GM12874 (cell line): ENCODE data around the gene ABHD17A.

Source experiments
- TF ChIP-seq, protein P1 (sequence below): IDR thresholded peaks from 2 replicates; pipeline ENCODE4 v1.5.1; 2011; ENCODE audit warnings: low read depth, mild to moderate bottlenecking, control low read depth, low read length, moderate library complexity; ENCODE audit not compliant: insufficient read depth

Gene ABHD17A

GRCh38 chr19:1904860-1905109 is 19.5 kb upstream of the ABHD17A start:
- TF ChIP-seq, protein P1, sequence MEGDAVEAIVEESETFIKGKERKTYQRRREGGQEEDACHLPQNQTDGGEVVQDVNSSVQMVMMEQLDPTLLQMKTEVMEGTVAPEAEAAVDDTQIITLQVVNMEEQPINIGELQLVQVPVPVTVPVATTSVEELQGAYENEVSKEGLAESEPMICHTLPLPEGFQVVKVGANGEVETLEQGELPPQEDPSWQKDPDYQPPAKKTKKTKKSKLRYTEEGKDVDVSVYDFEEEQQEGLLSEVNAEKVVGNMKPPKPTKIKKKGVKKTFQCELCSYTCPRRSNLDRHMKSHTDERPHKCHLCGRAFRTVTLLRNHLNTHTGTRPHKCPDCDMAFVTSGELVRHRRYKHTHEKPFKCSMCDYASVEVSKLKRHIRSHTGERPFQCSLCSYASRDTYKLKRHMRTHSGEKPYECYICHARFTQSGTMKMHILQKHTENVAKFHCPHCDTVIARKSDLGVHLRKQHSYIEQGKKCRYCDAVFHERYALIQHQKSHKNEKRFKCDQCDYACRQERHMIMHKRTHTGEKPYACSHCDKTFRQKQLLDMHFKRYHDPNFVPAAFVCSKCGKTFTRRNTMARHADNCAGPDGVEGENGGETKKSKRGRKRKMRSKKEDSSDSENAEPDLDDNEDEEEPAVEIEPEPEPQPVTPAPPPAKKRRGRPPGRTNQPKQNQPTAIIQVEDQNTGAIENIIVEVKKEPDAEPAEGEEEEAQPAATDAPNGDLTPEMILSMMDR = no peak

DNA sequence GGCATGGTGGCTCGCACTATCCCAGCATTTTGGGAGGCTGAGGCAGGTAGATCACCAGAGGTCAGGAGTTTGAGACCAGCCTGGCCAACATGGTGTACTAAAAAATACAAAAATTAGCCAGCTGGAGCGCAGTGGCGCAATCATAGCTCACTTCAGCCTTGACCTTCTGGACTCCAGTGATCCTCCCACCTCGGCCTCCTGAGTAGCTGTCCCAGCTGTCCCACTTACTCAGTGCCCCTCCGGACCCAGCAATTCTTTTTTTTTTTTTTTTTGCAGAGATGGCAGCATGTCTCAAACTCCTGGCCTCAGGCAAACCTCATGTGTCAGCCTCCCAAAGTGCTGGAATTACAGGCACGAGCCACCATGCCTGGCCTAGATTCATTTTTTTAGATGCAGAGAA is 17.6 kb upstream of the ABHD17A start:
- TF ChIP-seq, protein P1 = no peak

DNA sequence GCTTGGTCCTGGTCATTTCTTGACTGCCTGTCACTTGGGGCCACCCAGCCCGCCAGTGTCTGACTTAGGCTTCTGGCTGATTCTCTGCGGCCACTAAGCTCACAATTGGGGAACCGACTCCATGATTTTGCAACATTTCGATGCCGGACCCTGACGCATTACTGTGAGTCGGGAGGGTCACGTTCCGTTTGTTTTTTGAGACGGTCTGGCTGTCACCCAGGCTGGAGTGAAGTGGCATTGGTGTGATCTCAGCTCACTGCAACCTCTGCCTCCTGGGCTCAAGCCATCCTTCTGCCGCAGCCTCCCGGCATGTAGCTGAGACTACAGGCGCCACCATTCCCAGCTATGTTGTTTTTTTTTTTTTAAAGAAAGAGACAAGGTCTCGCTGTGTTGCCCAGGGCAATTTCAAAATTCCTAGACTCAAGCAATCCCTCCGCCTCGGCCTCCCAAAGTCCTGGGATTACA is 16.7 kb upstream of the ABHD17A start:
- TF ChIP-seq, protein P1 = no peak

DNA sequence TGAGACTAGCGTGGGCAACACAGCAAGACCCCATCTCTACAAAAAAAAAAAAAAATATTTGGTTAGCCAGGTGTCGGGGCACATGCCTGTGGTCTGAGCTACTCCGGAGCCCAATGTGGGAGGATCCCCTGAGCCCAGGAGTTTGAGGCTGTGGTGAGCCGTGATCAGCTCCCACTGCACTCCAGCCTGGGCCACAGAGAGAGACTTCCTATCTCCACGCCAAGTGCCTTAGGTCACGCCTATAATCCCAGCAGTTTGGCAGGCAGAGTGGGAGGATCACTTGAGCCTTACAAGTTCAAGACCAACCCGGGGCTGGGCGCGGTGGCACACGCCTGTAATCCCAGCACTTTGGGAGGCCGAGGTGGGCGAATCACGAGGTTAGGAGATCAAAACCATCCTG is 11.2 kb upstream of the ABHD17A start:
- TF ChIP-seq, protein P1 = no peak

- TF ChIP-seq, protein P1 = no peak
Observed at GRCh38 chr19:1893791-1894190, 8.5 kb upstream of the ABHD17A start.

- TF ChIP-seq, protein P1 = no peak
Observed at GRCh38 chr19:1889907-1890306, 4.6 kb upstream of the ABHD17A start.

DNA sequence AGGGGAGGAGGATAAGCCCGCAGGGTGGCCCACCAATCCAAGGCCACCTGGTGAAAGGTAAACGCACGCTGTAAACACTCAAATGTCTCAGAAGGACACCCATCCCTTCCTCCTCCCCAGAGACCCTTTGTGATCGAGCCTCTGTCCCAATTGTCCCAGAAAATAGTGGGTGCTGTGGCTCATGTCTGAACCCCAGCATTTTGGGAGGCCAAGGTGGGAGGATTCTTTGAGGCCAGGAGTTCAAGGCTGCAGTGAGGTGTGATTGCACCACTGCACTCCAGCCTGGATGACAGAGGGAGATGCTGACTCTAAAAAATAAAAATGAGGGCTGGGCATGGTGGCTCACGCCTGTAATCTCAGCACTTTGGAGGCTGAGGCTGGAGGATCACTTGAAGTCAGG is 3.1 kb upstream of the ABHD17A start:
- TF ChIP-seq, protein P1 = no peak

- TF ChIP-seq, protein P1 = no peak
Observed at GRCh38 chr19:1884719-1885334, 469 bp downstream of the ABHD17A start.
